Astrocyte (in vitro differentiated cells and primary cell): ENCODE measurements around the gene DCTN4. TPM values are rescaled to one million over a fixed set of nuclear protein-coding genes. Genes with fewer than 3 reads are reported as not detected.

Experiments used
- DNase-seq: peaks from one replicate; pipeline ENCODE4 v3.0.0-alpha.2; 2010; ENCODE audit warnings: low read depth
- FAIRE-seq: peaks from 2 replicates; lab custom pipeline; 2011; peaks lifted over from hg19 to GRCh38; lab: Jason Lieb, UNC
- H2AFZ ChIP-seq: 2 replicates; pipeline ENCODE4 v1.6.0; 2012; ENCODE audit warnings: low read depth, low read length, inconsistent platforms
- H3K27ac ChIP-seq: 2 replicates; pipeline ENCODE4 v1.5.1; 2011; ENCODE audit warnings: low read depth, low read length, inconsistent platforms
- H3K27me3 ChIP-seq: 2 replicates; pipeline ENCODE4 v1.6.0; 2011; ENCODE audit warnings: low read length, inconsistent platforms; ENCODE audit not compliant: insufficient read depth
- H3K36me3 ChIP-seq: 2 replicates; pipeline ENCODE4 v1.5.1; 2011; ENCODE audit warnings: low read length, inconsistent platforms; ENCODE audit not compliant: insufficient read depth
- H3K4me1 ChIP-seq: 2 replicates; pipeline ENCODE4 v1.5.1; 2011; ENCODE audit warnings: low read length, inconsistent platforms; ENCODE audit not compliant: insufficient read depth
- H3K4me2 ChIP-seq: 2 replicates; pipeline ENCODE4 v1.6.0; 2012; ENCODE audit warnings: low read length, inconsistent platforms
- H3K4me3 ChIP-seq: 2 replicates; pipeline ENCODE4 v1.5.1; 2011; ENCODE audit warnings: low read depth, mild to moderate bottlenecking, low read length, inconsistent platforms; ENCODE audit not compliant: insufficient read depth
- H3K79me2 ChIP-seq: 2 replicates; pipeline ENCODE4 v1.6.0; 2012; ENCODE audit warnings: mild to moderate bottlenecking, low read length, inconsistent platforms; ENCODE audit not compliant: insufficient read depth
- H3K9ac ChIP-seq: 2 replicates; pipeline ENCODE4 v1.6.0; 2012; ENCODE audit warnings: mild to moderate bottlenecking, low read length, inconsistent platforms
- H3K9me3 ChIP-seq: 2 replicates; pipeline ENCODE4 v1.5.1; 2012; ENCODE audit warnings: low read depth, mild to moderate bottlenecking, low read length, inconsistent platforms; ENCODE audit not compliant: insufficient read depth
- H4K20me1 ChIP-seq: 2 replicates; pipeline ENCODE4 v1.6.0; 2012; ENCODE audit warnings: low read length, inconsistent platforms; ENCODE audit not compliant: insufficient read depth
- H3K27ac Mint-ChIP-seq: one replicate; pipeline ENCODE4 v1.8.0; 2021; ENCODE audit warnings: mild to moderate bottlenecking, mixed read lengths; ENCODE audit not compliant: unreplicated experiment
- H3K27me3 Mint-ChIP-seq: one replicate; pipeline ENCODE4 v1.8.0; 2021; ENCODE audit warnings: low read depth, mixed read lengths; ENCODE audit not compliant: unreplicated experiment
- H3K36me3 Mint-ChIP-seq: one replicate; pipeline ENCODE4 v1.8.0; 2021; ENCODE audit warnings: low read depth, mixed read lengths; ENCODE audit not compliant: unreplicated experiment
- H3K4me1 Mint-ChIP-seq: one replicate; pipeline ENCODE4 v1.8.0; 2021; ENCODE audit warnings: low read depth, mixed read lengths; ENCODE audit not compliant: unreplicated experiment
- H3K4me3 Mint-ChIP-seq: one replicate; pipeline ENCODE4 v1.8.0; 2021; ENCODE audit warnings: mild to moderate bottlenecking, moderate library complexity, mixed read lengths; ENCODE audit not compliant: unreplicated experiment
- H3K9me3 Mint-ChIP-seq: one replicate; pipeline ENCODE4 v1.8.0; 2021; ENCODE audit warnings: mild to moderate bottlenecking, mixed read lengths; ENCODE audit not compliant: unreplicated experiment
- CTCF ChIP-seq: IDR thresholded peaks from 2 replicates; pipeline ENCODE4 v1.5.1; 2011; ENCODE audit warnings: low read depth, mild to moderate bottlenecking, inconsistent platforms, low read length, moderate library complexity; ENCODE audit not compliant: insufficient read depth
- EZH2 ChIP-seq: IDR thresholded peaks from 2 replicates; pipeline ENCODE4 v1.6.1; 2012; ENCODE audit warnings: mild to moderate bottlenecking, low read length, inconsistent platforms; ENCODE audit not compliant: insufficient read depth
- total RNA-seq: library from RNA; stranded (reverse); gene quantifications from 2 replicates; pipeline ENCODE4 v1.2.1, GENCODE V29; 2021

The DCTN4 gene
- total RNA-seq, 1 donor from 2014 or later = 57.0 TPM

GRCh38 chr5:150780187-150780692 lies 21.4 kb upstream of the DCTN4 start:
- Mint-ChIP-seq H3K27ac (no peak overlapping the region), H3K4me1 (peaks cover 34% of the 10 kb centered on the region), H3K27me3 (no peaks in the 10 kb centered on the region), H3K36me3 (peaks cover 3% of the 10 kb centered on the region), H3K9me3 (no peaks in the 10 kb centered on the region), H3K4me3 (peak overlapping the region; percentile 93)
- Histone ChIP-seq H3K9me3 (no peaks in the 10 kb centered on the region), H3K79me2 (peaks cover 49% of the 10 kb centered on the region), H3K9ac (peak overlapping the region; percentile 48), H2AFZ (no peak overlapping the region), H3K4me2 (peak overlapping the region; percentile 98), H3K36me3 (no peaks in the 10 kb centered on the region), H4K20me1 (peaks cover 10% of the 10 kb centered on the region), H3K4me1 (peaks cover 61% of the 10 kb centered on the region), H3K4me3 (peak overlapping the region; percentile 35), H3K27ac (peak overlapping the region; percentile 7), H3K27me3 (no peaks in the 10 kb centered on the region)
- no peak for TF ChIP-seq CTCF
- TF ChIP-seq EZH2 = no peak
- FAIRE-seq (no peak), DNase-seq (peak; percentile 61)

- peaks cover 34% of the 10 kb centered on the region for H3K4me1 Mint-ChIP-seq
- peak overlapping the region; percentile 62 for H3K27ac ChIP-seq
- peak overlapping the region; percentile 98 for H3K4me2 ChIP-seq
- H2AFZ ChIP-seq = no peak overlapping the region
- no peaks in the 10 kb centered on the region for H3K9me3 ChIP-seq
- DNase-seq = peak; percentile 61
- no peaks in the 10 kb centered on the region for H3K27me3 ChIP-seq
- H3K79me2 ChIP-seq = peaks cover 44% of the 10 kb centered on the region
- H3K36me3 ChIP-seq = no peaks in the 10 kb centered on the region
- TF ChIP-seq EZH2 (no peak), CTCF (no peak)
- H3K27ac Mint-ChIP-seq = no peak overlapping the region
- H3K4me3 ChIP-seq = peak overlapping the region; percentile 78
- no peaks in the 10 kb centered on the region for H3K9me3 Mint-ChIP-seq
- H3K4me3 Mint-ChIP-seq = peak overlapping the region; percentile 93
- H3K36me3 Mint-ChIP-seq = peaks cover 3% of the 10 kb centered on the region
- peak overlapping the region; percentile 84 for H3K9ac ChIP-seq
- H3K27me3 Mint-ChIP-seq = no peaks in the 10 kb centered on the region
- no peak for FAIRE-seq
- H3K4me1 ChIP-seq = peaks cover 61% of the 10 kb centered on the region
- peaks cover 10% of the 10 kb centered on the region for H4K20me1 ChIP-seq
These were observed 20.8 kb upstream of the DCTN4 start for GRCh38 chr5:150779397-150780186.
